ENCODE data around the gene TTYH3. TPM values are rescaled to one million over a fixed set of nuclear protein-coding genes. Genes with fewer than 3 reads are reported as not detected.

Gene TTYH3
- total RNA-seq, 2 donors from 2014 or later, result 11.2 to 32.0 TPM

DNA sequence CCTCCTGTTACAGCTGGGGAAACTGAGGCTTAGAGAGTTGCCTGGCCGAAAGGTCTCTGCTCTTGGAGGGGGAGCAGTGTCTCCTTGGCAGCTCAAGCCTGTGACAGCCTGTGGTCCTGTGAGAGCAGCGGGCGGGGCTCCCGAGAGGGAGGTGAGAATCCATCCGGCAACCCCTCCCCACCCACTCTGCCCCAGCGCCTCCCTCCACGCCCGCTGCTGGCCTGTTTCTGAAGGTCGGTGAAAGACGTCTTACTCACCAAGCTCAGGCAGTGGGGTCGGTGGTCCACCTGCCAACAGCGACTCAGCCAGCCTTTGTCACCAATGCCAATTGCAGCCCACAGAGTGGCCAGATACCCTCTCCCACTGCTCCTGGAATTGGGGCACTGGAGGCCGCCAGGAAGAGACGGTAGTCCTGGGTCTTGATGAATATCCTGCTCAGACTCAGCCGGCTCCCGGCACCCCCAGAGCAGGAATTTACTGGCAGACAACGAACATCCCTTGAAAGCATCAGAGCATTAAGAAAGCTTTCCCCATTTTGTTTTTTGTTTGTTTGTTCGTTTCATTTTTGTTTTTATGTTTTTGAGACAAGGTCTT, 7.4 kb upstream of the TTYH3 start:
- no peaks in the 10 kb centered on the region for H3K9me3 ChIP-seq
- DNase-seq, result no peak

DNA sequence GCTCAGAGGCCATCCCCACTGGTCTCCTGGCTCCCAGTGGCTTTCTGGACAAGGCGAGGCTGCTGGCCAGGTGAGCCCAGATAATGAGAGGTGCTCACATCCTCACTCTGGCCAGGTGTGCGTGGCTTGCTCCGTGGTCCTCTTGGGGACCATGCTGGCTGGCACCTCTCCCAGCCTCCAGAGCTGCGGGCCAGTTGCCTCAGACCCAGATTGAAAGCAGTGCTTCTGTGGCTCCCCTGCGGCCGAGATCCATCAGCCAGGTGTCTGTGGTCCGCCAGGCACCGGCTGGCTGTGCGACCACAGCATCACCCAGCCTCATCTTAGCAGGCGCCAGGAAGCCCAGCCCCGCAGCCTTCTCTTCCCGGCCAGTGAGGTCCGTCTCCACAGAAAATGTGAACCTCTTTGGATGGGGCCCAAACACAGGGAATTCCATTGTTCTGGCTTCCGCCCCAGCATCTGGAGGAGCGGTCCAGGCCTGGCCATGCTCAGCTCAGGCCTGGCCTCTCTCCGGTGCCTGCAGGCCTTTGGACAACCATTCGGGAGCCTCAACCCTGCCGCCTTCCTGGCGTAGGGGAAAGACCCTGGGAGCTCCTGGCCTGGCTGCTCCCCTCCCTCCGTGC, 5.2 kb upstream of the TTYH3 start:
- Histone ChIP-seq H3K27me3 (no peaks in the 10 kb centered on the region), H3K9me3 (no peaks in the 10 kb centered on the region), H3K36me3 (replicated peaks in 1 of 2; ENCODE audit: insufficient read depth in 1 of 2, low read depth in 2 of 2) (no peaks in the 10 kb centered on the region), H3K27ac (no peak overlapping the region), H3K4me1 (peaks cover 19% of the 10 kb centered on the region), H3K4me3 (no peak overlapping the region)
- WGBS, 2 donors, result 68 to 84% methylated on average over 18 to 20 of the region's 20 CpGs
- DNase-seq (peak in 1 of 4 donors; percentile 9), ATAC-seq (no peak)
- TF ChIP-seq POLR2A (IDR thresholded peaks at IDR 0.05), result no peak
- TF ChIP-seq, protein P1, sequence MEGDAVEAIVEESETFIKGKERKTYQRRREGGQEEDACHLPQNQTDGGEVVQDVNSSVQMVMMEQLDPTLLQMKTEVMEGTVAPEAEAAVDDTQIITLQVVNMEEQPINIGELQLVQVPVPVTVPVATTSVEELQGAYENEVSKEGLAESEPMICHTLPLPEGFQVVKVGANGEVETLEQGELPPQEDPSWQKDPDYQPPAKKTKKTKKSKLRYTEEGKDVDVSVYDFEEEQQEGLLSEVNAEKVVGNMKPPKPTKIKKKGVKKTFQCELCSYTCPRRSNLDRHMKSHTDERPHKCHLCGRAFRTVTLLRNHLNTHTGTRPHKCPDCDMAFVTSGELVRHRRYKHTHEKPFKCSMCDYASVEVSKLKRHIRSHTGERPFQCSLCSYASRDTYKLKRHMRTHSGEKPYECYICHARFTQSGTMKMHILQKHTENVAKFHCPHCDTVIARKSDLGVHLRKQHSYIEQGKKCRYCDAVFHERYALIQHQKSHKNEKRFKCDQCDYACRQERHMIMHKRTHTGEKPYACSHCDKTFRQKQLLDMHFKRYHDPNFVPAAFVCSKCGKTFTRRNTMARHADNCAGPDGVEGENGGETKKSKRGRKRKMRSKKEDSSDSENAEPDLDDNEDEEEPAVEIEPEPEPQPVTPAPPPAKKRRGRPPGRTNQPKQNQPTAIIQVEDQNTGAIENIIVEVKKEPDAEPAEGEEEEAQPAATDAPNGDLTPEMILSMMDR (IDR thresholded peaks at IDR 0.05), result no peak
- intact Hi-C loops (cut with DNase I), result no loop called here

More for the DNA sequence above, 7.4 kb upstream of the TTYH3 start:
- ATAC-seq, result no peak
- H3K4me1 ChIP-seq, result peaks cover 21% of the 10 kb centered on the region
- H3K27me3 ChIP-seq, result no peaks in the 10 kb centered on the region
- H3K27ac ChIP-seq, result no peak overlapping the region
- no peak overlapping the region for H3K4me3 ChIP-seq
- intact Hi-C loops (cut with DNase I), result no loop called here
- no peak for TF ChIP-seq POLR2A (IDR thresholded peaks at IDR 0.05)
- TF ChIP-seq, protein P1 (IDR thresholded peaks at IDR 0.05), result no peak
- H3K36me3 ChIP-seq (replicated peaks in 1 of 2; ENCODE audit: insufficient read depth in 1 of 2, low read depth in 2 of 2), result no peaks in the 10 kb centered on the region
- WGBS, 2 donors, result 77 to 81% methylated on average over 10 to 18 of the region's 18 CpGs

- 70 to 79% methylated on average over 9 of the region's 9 CpGs for WGBS, 2 donors
- ATAC-seq, result no peak
- TF ChIP-seq, protein P1 (IDR thresholded peaks at IDR 0.05), result no peak
- no peak for TF ChIP-seq POLR2A (IDR thresholded peaks at IDR 0.05)
- H3K36me3 ChIP-seq (replicated peaks in 1 of 2; ENCODE audit: insufficient read depth in 1 of 2, low read depth in 2 of 2), result no peaks in the 10 kb centered on the region
- intact Hi-C loops (cut with DNase I), result no loop called here
- no peak overlapping the region for H3K4me3 ChIP-seq
- peaks cover 17% of the 10 kb centered on the region for H3K4me1 ChIP-seq
- no peak overlapping the region for H3K27ac ChIP-seq
- H3K9me3 ChIP-seq, result no peaks in the 10 kb centered on the region
- no peaks in the 10 kb centered on the region for H3K27me3 ChIP-seq
- no peak for DNase-seq
Measured at GRCh38 chr7:2627258-2628129, 4.3 kb upstream of the TTYH3 start.

GRCh38 chr7:2628130-2628482, 3.7 kb upstream of the TTYH3 start:
- Histone ChIP-seq H3K27ac (no peak overlapping the region), H3K9me3 (no peaks in the 10 kb centered on the region), H3K36me3 (replicated peaks in 1 of 2; ENCODE audit: insufficient read depth in 1 of 2, low read depth in 2 of 2) (no peaks in the 10 kb centered on the region), H3K4me3 (no peak overlapping the region), H3K4me1 (peaks cover 20% of the 10 kb centered on the region), H3K27me3 (no peaks in the 10 kb centered on the region)
- ATAC-seq (no peak), DNase-seq (no peak)
- no peak for TF ChIP-seq POLR2A (IDR thresholded peaks at IDR 0.05)
- TF ChIP-seq, protein P1 (IDR thresholded peaks at IDR 0.05), result no peak
- intact Hi-C loops (cut with DNase I), result no loop called here
- 61 to 79% methylated on average over 12 of the region's 12 CpGs for WGBS, 2 donors
